Choroid plexus epithelial cell (primary cell): ENCODE results near the gene SDHD.

Experiments
- DNase-seq: peaks from one replicate; pipeline ENCODE4 v3.0.0-alpha.2; 2010; ENCODE audit warnings: low read depth
- H3K4me3 ChIP-seq: 2 replicates; pipeline ENCODE4 v1.5.1; 2011; ENCODE audit warnings: low read depth, mild to moderate bottlenecking, control low read depth, low read length, moderate library complexity
- TF ChIP-seq, protein P1 (sequence below): conservative IDR thresholded peaks from 2 replicates; pipeline ENCODE4 v1.5.1; 2011; ENCODE audit warnings: low read depth, mild to moderate bottlenecking, control low read depth, inconsistent platforms, low read length, moderate library complexity

Gene SDHD

GRCh38 chr11:112050721-112051120 is 36.0 kb upstream of the SDHD start:
- H3K4me3 ChIP-seq: no peak overlapping the region
- no peak for DNase-seq
- TF ChIP-seq, protein P1, sequence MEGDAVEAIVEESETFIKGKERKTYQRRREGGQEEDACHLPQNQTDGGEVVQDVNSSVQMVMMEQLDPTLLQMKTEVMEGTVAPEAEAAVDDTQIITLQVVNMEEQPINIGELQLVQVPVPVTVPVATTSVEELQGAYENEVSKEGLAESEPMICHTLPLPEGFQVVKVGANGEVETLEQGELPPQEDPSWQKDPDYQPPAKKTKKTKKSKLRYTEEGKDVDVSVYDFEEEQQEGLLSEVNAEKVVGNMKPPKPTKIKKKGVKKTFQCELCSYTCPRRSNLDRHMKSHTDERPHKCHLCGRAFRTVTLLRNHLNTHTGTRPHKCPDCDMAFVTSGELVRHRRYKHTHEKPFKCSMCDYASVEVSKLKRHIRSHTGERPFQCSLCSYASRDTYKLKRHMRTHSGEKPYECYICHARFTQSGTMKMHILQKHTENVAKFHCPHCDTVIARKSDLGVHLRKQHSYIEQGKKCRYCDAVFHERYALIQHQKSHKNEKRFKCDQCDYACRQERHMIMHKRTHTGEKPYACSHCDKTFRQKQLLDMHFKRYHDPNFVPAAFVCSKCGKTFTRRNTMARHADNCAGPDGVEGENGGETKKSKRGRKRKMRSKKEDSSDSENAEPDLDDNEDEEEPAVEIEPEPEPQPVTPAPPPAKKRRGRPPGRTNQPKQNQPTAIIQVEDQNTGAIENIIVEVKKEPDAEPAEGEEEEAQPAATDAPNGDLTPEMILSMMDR: no peak

- no peak for DNase-seq
- H3K4me3 ChIP-seq: no peak overlapping the region
- TF ChIP-seq, protein P1: no peak
Observed at GRCh38 chr11:112051768-112052167, 34.9 kb upstream of the SDHD start.

- DNase-seq: no peak
- TF ChIP-seq, protein P1: no peak
- no peak overlapping the region for H3K4me3 ChIP-seq
Observed at GRCh38 chr11:112057170-112057569, 29.5 kb upstream of the SDHD start.

GRCh38 chr11:112058103-112058502 is 28.6 kb upstream of the SDHD start:
- TF ChIP-seq, protein P1: no peak
- H3K4me3 ChIP-seq: no peak overlapping the region
- no peak for DNase-seq

DNA sequence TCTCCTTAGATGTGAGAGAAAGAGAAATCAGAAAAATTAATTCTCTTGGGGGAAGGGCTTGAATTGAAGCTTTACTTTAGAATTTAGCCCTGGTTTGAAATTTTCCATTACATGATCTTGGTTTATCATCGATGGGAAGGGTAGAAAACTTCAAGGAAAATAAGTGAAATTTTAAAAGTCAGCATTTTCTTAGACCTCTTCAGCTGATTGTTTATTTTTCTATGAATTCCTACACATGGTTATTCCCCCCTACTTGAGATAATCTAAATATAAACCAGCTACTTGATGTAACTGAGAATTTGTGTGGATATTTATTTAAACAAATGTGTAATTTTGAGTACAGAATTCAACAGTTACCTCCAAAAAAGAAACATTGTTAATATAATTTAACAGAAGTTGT is 23.8 kb upstream of the SDHD start:
- TF ChIP-seq, protein P1: no peak
- no peak overlapping the region for H3K4me3 ChIP-seq
- peak; percentile 32 for DNase-seq

- H3K4me3 ChIP-seq: peak within 1 kb of the TSS; percentile 92
- TF ChIP-seq, protein P1: no peak
- peak; percentile 93 for DNase-seq
Observed at GRCh38 chr11:112073941-112074811, 12.5 kb upstream of the SDHD start, which contains the start of the genes NKAPD1 and PIH1D2. TSS of gene NKAPD1 (plus strand) at chr11:112074299. CDS start at chr11:112075575, 1,276 bp downstream. TSS of gene PIH1D2 (minus strand) at chr11:112074017. CDS start at chr11:112073174, 843 bp downstream.
